Muscle of back (tissue), 11 donors: ENCODE data around the gene LMTK3. TPM values are rescaled to one million over a fixed set of nuclear protein-coding genes. Genes with fewer than 3 reads are reported as not detected.

Experiments
- DNase-seq, 3 donors: peaks; one replicate each; pipeline versions ENCODE4 v3.0.0 to v3.0.0-alpha.2; 2013
- polyA plus RNA-seq, 10 donors: library from polyadenylated mRNA; unstranded; fragments of 120-200 nt; gene quantifications; one replicate each; pipeline ENCODE4 v1.2.1, GENCODE V29; 2013; ENCODE audit not compliant: insufficient read length in 10 of 10

LMTK3 gene
- polyA plus RNA-seq, 10 donors: 0.04 to 0.70 (median 0.28) TPM; not detected in 3

- DNase-seq: no peak
Observed at GRCh38 chr19:48452289-48453190, 59.1 kb downstream of the LMTK3 start.

- no peak for DNase-seq
Observed at GRCh38 chr19:48451624-48452023, 60.0 kb downstream of the LMTK3 start.

- DNase-seq: no peak
Observed at GRCh38 chr19:48450863-48451262, 60.8 kb downstream of the LMTK3 start.

GRCh38 chr19:48450441-48450840, 61.2 kb downstream of the LMTK3 start:
- DNase-seq: no peak

DNA sequence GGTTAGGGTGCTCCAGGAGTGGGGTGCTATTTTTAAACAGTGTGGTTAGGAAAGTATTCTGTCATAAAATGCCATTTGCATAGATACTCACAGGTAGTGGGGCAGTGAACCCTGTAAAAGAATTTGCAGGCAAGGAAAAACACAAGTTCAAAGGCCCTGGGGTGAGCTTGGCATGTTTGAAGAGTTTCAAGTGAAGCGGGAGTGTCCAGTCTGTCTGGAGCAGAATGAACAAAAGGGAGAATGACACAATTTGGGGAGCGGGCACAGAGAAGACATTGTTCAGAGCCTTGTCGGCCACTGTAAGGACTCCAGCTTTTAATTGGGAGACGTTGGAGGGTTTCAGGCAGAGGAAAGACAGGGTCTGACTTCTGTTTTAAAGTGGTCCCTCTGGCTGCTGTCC, 63.1 kb downstream of the LMTK3 start:
- no peak for DNase-seq

DNA sequence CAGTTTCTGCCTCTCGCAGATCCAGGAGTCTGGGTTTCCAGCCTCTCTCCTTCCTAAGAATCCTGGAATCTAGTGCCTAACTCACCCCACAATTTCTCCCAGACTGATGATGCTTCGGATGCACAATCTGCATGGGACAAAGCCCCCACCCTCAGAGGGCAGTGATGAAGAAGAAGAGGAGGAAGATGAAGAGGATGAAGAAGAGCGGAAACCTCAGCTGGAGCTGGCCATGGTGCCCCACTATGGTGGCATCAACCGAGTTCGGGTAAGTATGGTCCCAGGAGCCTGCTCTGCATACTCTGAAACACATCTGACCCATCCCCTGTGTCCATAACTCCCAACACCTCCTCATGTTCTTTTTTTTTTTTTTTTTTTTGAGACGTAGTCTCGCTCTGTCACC, 65.1 kb downstream of the LMTK3 start:
- DNase-seq: no peak

DNA sequence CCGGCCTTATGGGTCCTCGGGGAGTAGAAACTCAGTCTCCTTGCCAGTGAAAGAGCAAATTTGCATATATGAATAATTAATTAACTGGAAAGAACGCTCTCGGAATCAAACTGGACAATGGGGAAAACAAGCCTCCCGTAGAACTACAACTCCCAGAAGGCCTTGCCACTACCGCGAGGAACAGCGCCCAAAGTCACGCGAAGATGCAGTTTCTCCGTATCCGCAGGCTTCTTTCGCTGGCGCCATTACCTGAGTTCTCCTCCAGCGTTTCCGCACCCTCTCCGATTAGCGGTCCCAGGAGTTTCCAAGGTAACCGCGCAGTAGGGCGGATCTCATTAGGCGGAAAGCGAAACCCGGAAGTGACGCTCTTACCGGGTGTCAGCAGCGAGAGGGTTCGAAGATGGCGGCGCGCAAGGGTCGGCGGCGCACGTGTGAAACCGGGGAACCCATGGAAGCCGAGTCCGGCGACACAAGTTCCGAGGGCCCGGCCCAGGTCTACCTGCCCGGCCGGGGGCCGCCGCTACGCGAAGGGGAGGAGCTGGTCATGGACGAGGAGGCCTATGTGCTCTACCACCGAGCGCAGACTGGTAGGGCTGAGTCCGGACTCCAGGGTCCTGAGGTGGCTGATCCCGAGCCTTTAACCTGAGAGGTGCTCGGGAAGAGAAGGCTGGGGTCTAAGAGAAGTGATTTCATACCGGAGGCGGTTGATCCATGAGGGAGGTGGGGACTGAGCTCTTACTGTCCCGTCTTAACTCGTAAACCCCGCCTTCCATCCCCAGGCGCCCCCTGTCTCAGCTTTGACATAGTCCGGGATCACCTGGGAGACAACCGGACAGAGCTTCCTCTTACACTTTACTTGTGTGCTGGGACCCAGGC, 65.8 kb downstream of the LMTK3 start, which contains the start of gene GRWD1:
GRWD1 (plus strand) TSS at position 378 of the 876 bp plus-strand sequence; CDS start at position 401, 23 bp downstream.
- DNase-seq: peak; percentile 94 to 98 (median 95)

DNA sequence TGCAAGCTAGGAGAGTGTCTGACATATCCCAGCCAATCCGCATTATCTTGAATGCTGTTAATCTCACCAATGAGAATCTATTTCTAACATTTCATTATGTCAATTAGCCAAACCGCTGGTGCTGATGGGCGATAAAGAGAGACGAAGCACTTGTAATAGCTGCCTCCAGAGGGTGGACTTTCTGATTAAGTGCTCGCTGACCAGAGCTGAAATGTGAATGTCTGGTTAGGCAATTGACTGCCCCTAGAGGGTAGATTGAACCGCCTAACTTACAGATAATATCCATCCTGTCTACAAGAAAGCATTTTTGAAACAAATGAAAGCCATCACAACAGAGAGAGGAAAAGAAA, 66.4 kb downstream of the LMTK3 start:
- peak in 2 of 3 donors; percentile 79 to 82 for DNase-seq

DNA sequence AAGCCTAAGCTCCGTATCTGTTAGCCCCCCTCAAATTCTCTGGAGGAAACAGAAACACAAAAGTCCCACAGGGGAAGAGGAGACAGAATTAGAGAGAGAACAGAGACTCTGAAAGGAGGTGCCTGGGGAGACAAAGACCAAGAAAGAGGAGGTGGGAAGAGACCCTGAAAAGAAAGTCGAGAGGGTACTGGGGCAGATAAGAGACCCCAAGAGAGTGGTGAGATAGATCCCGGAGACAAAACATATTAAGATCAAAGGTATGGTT, 66.8 kb downstream of the LMTK3 start:
- DNase-seq: no peak

DNA sequence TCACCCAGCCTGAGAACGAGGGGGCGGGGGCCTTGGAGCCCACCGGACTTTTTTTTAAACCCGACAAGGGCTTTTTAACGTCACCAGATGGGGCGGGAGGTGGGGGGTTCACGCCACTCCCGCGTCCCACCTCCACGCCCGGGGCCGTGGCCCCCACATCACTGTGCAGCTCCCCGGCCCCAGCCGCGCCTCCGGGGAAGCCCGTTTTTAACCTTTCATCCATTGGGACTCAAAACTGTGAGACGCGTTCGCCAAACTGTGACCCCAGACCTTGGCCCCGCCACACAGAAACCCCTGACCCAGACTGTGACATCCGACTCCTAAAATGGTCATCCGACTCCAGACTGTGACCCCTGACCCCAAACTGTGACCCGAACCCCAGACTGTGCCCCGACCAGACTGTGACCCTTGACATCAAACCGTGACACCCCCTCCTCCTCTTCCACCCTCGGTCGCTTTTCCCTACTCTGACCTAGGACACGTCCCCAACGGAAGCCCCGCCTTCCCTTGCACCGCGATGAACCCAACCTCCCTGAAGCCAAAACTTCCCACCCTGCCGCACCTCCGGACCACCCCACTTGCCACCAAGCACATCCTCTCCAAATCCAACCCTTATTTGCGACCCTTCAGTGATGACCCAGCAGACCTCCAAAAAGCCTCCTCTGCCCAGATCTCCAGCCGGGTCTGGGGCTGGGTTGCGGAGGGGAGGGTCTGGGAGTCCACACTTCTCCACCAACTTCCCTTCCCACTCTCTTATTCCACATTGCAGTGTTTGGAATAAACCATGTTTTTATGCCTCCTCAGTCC, 67.3 kb downstream of the LMTK3 start:
- DNase-seq: no peak

- no peak for DNase-seq
Observed at GRCh38 chr19:48443731-48444128, 67.9 kb downstream of the LMTK3 start.

- peak in 1 of 3 donors; percentile 46 for DNase-seq
Observed at GRCh38 chr19:48443256-48443655, 68.4 kb downstream of the LMTK3 start.

DNA sequence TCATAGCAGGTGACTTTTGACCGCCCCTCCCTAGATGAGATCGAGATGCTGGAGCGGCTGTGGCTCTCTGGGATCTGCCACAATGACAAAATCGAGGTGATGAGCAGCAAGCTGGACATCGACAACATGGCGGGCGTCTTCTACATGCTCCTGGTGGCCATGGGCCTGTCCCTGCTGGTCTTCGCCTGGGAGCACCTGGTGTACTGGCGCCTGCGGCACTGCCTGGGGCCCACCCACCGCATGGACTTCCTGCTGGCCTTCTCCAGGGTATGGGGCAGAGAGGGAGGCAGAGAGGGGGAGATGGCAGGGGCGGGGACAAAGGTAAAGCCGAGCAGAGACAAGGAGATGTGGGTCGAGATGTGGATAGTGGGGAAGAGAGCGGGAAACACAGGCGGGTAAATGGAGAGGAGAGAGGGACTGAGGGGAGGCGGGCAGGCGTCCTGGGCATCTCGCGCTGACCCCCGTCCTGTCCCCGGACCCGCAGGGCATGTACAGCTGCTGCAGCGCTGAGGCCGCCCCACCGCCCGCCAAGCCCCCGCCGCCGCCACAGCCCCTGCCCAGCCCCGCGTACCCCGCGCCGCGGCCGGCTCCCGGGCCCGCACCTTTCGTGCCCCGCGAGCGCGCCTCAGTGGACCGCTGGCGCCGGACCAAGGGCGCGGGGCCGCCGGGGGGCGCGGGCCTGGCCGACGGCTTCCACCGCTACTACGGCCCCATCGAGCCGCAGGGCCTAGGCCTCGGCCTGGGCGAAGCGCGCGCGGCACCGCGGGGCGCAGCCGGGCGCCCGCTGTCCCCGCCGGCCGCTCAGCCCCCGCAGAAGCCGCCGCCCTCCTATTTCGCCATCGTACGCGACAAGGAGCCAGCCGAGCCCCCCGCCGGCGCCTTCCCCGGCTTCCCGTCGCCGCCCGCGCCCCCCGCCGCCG, 69.3 kb downstream of the LMTK3 start:
- DNase-seq: no peak

DNA sequence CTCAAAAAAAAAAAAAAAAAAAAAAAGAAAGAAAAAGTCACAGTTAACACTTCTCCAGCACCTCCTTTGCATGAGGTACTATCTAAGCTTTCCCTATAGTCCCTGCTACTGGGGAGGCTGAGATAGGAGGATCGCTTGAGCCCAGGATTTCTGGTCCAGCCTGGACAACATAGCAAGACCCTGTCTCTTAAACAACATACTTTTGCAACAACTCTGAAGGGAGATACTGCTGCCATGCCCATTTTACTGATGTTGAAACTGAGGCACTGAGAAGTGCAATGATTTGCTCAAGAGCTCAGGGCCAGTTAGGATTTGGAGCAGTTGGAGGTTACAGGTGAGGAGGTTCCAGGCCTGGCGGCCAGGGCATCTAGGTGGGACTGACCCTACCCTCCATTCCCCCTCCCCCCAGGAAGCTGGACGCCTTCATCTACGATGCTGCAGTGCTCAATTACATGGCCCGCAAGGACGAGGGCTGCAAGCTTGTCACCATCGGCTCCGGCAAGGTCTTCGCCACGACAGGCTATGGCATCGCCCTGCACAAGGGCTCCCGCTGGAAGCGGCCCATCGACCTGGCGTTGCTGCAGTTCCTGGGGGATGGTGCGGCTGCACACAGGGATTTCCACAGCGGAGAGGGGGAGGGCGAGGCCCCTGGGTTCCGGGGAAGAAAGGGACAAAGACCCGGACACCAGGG, 70.1 kb downstream of the LMTK3 start:
- no peak for DNase-seq

DNA sequence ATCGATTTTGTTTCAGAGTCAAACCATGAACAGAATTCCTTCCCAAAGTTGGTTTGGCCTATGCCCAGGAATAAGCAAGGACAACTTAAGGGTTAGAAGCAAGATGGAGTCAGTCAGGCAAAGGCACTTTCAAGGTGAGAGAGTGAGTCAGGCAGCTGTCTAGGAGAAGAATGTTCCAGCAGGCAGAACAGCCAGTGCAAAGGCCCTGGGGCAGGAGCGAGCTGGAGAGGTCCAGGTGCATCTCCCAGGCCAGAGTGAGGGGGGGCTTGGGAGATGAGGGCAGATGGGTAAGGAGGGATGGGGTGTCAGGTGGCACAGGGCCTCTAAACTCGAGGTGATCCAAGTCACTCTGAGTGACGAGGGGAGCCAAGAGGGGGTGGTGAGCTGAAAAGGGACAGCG, 75.0 kb downstream of the LMTK3 start:
- no peak for DNase-seq

Other genes starting within 250 kb of the LMTK3 start
- gene ZNF114, start 241.8 kb downstream of the LMTK3 start, polyA plus RNA-seq: 1 to 10 TPM; 2.0 to 4.7 (median 2.5) TPM
- gene EMP3, start 186.3 kb downstream of the LMTK3 start, polyA plus RNA-seq: 100 to 1,000 TPM; 123 to 174 (median 150) TPM
- 10 to 100 TPM in 9 of 10 donors, 1 to 10 TPM in 1; 8.3 to 18.0 (median 14.3) TPM for gene TMEM143, start 147.9 kb downstream of the LMTK3 start, polyA plus RNA-seq
- under 1 TPM in 2 of 10 donors, not detected in 8; 0.33 to 0.34 TPM for gene SYNGR4, start 147.5 kb downstream of the LMTK3 start, polyA plus RNA-seq
- gene KDELR1, start 120.3 kb downstream of the LMTK3 start, polyA plus RNA-seq: 100 to 1,000 TPM in 9 of 10 donors, 10 to 100 TPM in 1; 99.5 to 140 (median 124) TPM
- 1 to 10 TPM in 8 of 10 donors, under 1 TPM in 2; 0.83 to 2.5 (median 1.3) TPM for gene GRIN2D, start 118.2 kb downstream of the LMTK3 start, polyA plus RNA-seq
- 10 to 100 TPM; 14.9 to 27.8 (median 22.3) TPM for gene GRWD1, start 65.9 kb downstream of the LMTK3 start, polyA plus RNA-seq
- gene KCNJ14, start 56.3 kb downstream of the LMTK3 start, polyA plus RNA-seq: 1 to 10 TPM in 2 of 10 donors, under 1 TPM in 8; 0.59 to 1.1 (median 0.72) TPM
- gene CYTH2, start 42.5 kb downstream of the LMTK3 start, polyA plus RNA-seq: 10 to 100 TPM; 34.8 to 52.0 (median 40.0) TPM
- gene SULT2B1, start 40.3 kb upstream of the LMTK3 start, polyA plus RNA-seq: 1 to 10 TPM in 2 of 10 donors, under 1 TPM in 4, not detected in 4; 0.21 to 3.5 (median 0.40) TPM
- gene SPACA4, start 94.9 kb upstream of the LMTK3 start, polyA plus RNA-seq: not detected
- 1 to 10 TPM in 1 of 10 donors, under 1 TPM in 4, not detected in 5; 0.16 to 1.8 (median 0.24) TPM for gene FAM83E, start 103.2 kb upstream of the LMTK3 start, polyA plus RNA-seq
- gene RPL18, start 107.3 kb upstream of the LMTK3 start, polyA plus RNA-seq: 1,000 to 10,000 TPM; 1,102 to 2,024 (median 1,616) TPM
- gene SPHK2, start 107.7 kb upstream of the LMTK3 start, polyA plus RNA-seq: 1 to 10 TPM; 5.3 to 8.5 (median 7.4) TPM
- 1 to 10 TPM; 3.9 to 9.7 (median 6.0) TPM for gene DBP, start 125.5 kb upstream of the LMTK3 start, polyA plus RNA-seq
- 10 to 100 TPM in 3 of 10 donors, 1 to 10 TPM in 7; 4.5 to 15.7 (median 9.0) TPM for gene CA11, start 134.4 kb upstream of the LMTK3 start, polyA plus RNA-seq
- gene NTN5, start 161.2 kb upstream of the LMTK3 start, polyA plus RNA-seq: 1 to 10 TPM in 8 of 10 donors, under 1 TPM in 2; 0.67 to 9.6 (median 2.3) TPM
- gene FUT2, start 184.1 kb upstream of the LMTK3 start, polyA plus RNA-seq: 1 to 10 TPM in 2 of 10 donors, under 1 TPM in 8; 0.39 to 1.2 (median 0.83) TPM
- 100 to 1,000 TPM in 6 of 10 donors, 10 to 100 TPM in 4; 47.0 to 137 (median 107) TPM for gene MAMSTR, start 207.9 kb upstream of the LMTK3 start, polyA plus RNA-seq
- 10 to 100 TPM; 18.7 to 28.8 (median 21.7) TPM for gene RASIP1, start 228.8 kb upstream of the LMTK3 start, polyA plus RNA-seq
- gene IZUMO1, start 235.1 kb upstream of the LMTK3 start, polyA plus RNA-seq: 1 to 10 TPM in 4 of 10 donors, under 1 TPM in 6; 0.23 to 2.2 (median 0.94) TPM
- 1 to 10 TPM in 7 of 10 donors, under 1 TPM in 3; 0.62 to 1.9 (median 1.2) TPM for gene FUT1, start 240.8 kb upstream of the LMTK3 start, polyA plus RNA-seq
- gene FGF21, start 243.7 kb upstream of the LMTK3 start, polyA plus RNA-seq: not detected